ENCODE measurements around the gene CYP2C19.
"Not testable (repeated sequence)": the region's sequence is repeated elsewhere in the genome, so short reads cannot be mapped to it uniquely, and the experiment has no call there.

CYP2C19 gene

DNA sequence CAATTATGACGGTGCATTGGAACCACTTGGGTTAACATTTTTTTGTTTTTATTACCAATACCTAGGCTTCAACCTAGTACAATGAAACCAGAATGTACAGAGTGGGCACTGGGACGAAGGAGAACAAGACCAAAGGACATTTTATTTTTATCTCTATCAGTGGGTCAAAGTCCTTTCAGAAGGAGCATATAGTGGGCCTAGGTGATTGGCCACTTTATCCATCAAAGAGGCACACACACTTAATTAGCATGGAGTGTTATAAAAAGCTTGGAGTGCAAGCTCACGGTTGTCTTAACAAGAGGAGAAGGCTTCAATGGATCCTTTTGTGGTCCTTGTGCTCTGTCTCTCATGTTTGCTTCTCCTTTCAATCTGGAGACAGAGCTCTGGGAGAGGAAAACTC lies at the start of gene CYP2C19:
CYP2C19 (plus strand) TSS at position 289 of the 400 bp plus-strand sequence; CDS start at position 314, 25 bp downstream.
- in situ Hi-C loops (cut with HindIII; ENCODE audit: low sequenced_read_pairs), result no loop called here

DNA sequence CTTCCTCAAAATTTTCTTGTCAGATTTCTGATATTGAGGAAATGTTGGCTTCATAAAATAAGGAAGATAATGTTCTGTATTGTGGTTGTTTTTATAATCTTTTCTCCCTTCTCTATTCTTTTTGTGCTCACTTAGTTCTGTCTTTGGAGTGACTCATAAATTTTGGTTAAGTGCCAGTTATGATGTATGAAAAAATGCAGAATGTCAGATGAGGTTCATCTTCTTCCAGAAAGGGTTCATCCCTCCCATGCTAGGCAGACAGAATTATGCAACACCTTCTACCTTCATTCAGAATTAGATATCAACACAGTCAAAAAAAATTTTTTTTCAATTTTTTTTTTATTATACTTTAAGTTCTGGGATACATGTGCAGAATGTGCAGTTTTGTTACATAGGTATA lies 36.6 kb upstream of the CYP2C19 start:
- in situ Hi-C loops (cut with HindIII; ENCODE audit: low sequenced_read_pairs), result no loop called here

DNA sequence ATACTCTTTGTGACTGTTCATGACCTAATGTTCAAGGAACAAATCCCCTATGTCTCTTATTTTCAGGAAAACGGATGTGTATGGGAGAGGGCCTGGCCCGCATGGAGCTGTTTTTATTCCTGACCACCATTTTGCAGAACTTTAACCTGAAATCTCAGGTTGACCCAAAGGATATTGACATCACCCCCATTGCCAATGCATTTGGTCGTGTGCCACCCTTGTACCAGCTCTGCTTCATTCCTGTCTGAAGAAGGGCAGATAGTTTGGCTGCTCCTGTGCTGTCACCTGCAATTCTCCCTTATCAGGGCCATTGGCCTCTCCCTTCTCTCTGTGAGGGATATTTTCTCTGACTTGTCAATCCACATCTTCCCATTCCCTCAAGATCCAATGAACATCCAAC lies 27.3 kb upstream of the CYP2C19 start:
- in situ Hi-C loops (cut with HindIII; ENCODE audit: low sequenced_read_pairs), result no loop called here

DNA sequence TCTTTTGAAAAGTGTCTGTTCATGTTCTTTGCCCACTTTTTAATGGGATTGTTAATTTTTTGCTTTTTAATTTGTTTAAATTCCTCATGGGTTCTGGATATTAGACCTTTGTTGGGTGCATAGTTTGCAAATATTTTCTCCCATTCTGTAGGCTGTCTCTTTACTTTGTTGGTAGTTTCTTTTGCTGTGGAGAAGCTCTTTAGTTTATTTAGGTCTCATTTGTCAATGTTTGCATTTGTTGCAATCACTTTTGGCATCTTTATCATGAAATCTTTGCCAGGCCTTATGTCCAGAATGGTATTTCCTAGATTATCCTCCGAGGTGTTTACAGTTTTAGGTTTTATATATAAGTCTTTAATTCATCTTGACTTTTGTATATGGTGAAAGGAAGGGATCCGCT lies 23.9 kb upstream of the CYP2C19 start:
- in situ Hi-C loops (cut with HindIII; ENCODE audit: low sequenced_read_pairs), result no loop called here

DNA sequence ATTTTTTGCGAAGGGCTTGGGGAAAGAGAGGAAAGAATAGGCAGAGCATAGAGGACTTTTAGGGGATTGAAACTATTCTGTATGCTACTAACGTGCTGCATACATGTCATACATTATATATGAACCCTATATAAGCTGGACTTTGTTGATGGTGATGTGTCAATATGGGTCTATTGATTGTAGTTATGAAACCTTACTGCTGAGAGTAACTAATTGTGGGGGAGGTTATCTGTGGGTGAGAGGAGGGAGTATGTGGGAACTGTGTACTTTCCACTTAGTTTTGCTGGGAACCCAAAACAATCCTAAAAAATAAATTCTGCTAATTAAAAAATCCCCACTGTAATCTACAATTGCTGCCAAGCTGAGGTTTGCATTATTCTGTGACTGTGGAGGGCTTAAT lies 15.3 kb upstream of the CYP2C19 start:
- in situ Hi-C loops (cut with HindIII; ENCODE audit: low sequenced_read_pairs), result no loop called here

DNA sequence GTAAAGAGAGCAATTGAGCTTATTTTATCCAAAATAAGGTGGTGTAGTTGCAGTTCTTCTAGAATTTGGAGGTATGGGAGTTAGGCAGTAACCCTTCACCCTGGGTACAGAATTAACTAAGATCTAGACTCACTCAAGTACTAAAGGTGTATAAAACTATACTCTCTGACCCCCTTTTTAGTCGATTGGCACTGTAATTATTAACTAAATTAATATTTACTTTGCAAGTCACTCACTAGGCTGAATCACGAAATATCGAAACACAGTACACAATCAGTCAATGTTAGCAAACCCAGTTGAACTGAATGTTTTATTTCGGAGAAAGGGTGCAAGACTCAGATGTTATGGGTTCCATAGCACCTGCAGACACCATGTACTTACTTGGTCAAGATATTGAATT lies 14.6 kb upstream of the CYP2C19 start:
- in situ Hi-C loops (cut with HindIII; ENCODE audit: low sequenced_read_pairs), result no loop called here

DNA sequence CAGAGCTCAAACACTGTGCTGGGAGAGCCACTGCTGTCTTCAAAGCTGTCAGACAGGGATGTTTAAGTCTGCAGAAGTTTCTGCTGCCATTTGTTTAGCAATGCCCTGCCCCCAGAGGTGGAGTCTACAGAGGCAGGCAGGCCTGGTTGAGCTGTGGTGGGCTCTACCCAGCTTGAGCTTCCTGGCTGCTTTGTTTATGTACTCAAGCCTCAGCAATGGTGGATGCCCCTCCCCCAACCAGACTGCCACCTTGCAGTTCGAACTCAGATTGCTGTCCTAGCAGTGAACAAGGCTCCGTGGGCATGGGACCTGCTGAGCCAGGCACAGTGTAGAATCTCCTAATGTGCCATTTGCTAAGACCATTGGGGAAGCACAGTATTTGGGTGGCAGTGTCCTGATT lies 4.6 kb upstream of the CYP2C19 start:
- in situ Hi-C loops (cut with HindIII; ENCODE audit: low sequenced_read_pairs), result no loop called here

DNA sequence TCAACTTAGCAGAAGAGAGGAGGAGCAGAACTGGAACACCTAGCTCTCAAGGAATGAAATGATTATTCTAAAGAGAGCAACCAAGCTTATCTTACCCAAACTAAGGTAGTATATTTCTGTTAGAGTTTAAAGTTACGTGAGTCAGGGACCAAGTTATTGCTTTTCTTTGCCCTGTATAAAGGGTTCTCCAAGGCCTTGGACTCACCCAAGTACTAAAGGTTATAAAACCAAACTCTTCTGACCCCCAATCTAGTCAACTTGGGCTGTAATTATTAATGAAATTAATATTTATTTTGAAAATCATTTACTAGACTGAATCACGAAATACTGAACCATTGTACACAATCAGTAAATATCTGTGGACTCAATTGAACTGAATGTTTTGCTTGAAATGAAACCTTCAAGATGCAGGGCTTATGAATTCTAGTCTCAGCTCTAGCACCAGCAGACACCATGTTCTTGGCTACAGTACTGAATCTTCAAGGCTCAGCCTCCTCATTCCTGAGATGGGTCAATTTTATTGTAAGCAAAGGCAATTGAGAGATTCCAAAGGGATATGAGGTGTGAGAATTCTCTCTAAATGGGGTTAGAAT lies 1.8 kb upstream of the CYP2C19 start:
- in situ Hi-C loops (cut with HindIII; ENCODE audit: low sequenced_read_pairs), result no loop called here

DNA sequence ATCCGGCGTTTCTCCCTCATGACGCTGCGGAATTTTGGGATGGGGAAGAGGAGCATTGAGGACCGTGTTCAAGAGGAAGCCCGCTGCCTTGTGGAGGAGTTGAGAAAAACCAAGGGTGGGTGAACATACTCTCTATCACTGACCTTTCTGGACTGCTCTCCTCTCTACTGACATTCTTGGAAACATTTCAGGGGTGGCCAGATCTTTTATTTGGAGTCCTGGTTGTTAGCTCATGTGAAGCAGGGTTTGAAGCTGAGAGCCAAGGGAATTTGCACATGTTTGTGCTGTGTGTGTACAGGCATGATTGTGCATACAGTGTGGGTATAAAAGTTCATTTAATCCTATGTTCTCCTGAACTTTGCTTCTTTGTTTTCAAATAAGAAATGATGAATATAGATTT lies 12.9 kb downstream of the CYP2C19 start:
- in situ Hi-C loops (cut with HindIII; ENCODE audit: low sequenced_read_pairs), result not testable (repeated sequence)

DNA sequence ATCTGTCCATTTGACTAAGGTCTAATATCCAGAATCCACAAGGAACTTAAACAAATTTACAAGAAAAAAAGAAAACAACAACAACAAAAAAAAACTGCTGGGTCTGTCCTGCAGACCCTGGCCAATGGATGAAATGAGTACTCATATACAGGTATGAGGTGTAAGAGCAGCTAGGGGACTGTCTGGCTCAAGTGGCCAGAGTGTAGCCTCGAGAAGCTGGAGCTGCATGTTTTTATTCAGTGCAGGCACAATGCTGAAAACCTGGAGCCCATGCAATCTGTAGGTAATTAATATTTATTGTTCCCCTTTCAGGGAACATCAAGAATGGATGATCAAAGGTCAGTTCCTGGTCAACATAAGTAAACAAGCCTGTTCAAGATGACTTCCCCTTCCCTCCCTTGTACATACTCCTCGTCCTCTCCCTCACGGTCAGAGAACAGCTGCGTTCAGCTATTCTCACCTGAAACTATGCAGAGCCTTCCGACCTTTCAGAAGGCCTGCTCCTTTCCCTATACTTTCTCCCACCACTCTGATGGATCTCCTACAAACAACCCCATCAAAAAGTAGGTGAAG lies 15.5 kb downstream of the CYP2C19 start:
- in situ Hi-C loops (cut with HindIII; ENCODE audit: low sequenced_read_pairs), result no loop called here

DNA sequence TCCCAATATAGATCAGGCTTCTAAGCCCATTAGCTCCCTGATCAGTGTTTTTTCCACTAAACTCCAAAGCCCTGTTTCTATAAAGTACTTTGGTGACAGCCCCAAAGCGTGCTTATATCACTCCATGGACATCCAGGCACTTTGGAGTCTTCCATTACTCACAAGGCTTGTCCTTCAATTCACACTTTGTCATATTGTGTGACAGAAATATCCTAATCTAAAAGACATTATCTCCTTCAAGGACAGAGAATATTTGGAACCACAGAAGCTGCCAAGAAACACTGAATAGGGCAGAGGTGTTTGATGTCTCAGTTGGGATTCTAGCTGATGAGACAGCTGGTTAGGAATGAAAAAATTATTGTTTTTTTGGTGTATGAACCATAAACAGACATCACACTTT lies 18.4 kb downstream of the CYP2C19 start:
- in situ Hi-C loops (cut with HindIII; ENCODE audit: low sequenced_read_pairs), result no loop called here

DNA sequence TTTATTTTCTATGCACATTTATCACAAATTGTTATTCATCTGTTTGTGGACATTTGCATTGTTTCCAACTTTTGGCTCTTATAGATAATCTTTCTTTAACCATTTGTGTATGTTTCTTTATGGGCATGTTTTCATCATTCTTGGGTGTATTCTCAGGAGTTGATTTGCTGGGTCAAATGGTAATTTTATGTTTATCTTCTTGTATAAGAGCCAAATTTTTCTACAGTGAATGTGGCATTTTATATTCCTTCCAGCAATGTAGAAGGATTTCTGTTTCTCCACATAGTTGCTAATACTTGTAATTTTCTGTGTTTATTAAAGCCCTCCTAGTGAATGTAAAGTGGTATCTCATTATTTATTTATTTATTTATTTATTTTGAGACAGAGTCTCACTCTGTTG lies 21.8 kb downstream of the CYP2C19 start:
- in situ Hi-C loops (cut with HindIII; ENCODE audit: low sequenced_read_pairs), result no loop called here

DNA sequence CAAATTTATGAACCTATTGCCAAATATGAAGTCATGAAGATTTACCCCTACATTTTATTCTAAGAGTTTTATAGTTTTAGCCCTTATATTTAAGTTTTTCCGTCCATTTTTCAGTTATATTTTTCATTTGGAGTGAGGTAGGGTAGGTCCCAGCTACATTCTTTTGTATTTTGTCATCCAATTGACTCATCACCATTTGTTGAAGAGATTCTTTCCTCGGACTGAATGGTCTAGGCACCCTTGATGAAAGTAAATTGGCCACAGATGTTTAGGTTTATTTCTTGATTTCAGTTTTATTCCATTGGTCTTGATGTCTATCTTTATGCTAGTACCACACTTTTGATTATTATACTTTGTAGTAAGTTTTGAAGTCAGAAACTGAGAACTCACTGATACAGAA lies 22.7 kb downstream of the CYP2C19 start:
- in situ Hi-C loops (cut with HindIII; ENCODE audit: low sequenced_read_pairs), result no loop called here

DNA sequence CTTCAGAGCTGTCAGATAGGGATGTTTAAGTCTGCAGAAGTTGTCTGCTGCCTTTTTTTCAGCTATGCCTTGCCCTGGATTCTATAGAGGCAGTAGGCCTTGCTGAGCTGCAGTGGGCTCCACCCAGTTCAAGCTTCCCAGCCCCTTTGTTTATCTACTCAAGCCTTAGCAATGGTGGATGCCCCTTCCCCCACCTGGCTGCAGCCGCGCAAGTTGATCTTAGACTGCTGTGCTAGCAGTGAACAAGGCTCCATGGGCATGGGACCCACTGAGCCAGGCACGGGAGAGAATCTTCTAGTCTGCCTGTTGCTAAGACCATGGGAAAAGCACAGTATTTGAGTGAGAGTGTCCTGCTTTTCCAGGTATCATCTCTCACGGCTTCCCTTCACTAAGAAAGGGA lies 38.1 kb downstream of the CYP2C19 start:
- in situ Hi-C loops (cut with HindIII; ENCODE audit: low sequenced_read_pairs), result not testable (repeated sequence)

DNA sequence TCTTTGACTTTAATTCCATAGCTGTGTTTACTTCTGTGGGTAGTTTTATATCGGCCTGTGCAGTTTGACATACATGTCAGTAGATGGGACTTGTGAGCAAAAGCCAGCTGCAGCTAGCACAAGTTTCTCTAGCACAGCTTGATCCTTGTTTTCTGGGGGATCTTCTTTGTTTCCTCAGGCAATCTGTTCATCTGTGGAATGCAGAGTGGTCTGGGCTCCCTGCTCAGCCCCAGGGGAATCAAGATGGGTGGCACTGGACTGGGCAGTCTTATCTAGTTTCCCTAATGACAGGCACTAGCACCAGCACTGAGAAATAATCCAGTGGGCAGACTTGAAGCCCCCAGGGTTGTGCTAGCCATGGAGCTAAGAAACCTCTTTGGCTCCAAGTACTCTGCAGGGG lies 40.8 kb downstream of the CYP2C19 start:
- in situ Hi-C loops (cut with HindIII; ENCODE audit: low sequenced_read_pairs), result no loop called here

DNA sequence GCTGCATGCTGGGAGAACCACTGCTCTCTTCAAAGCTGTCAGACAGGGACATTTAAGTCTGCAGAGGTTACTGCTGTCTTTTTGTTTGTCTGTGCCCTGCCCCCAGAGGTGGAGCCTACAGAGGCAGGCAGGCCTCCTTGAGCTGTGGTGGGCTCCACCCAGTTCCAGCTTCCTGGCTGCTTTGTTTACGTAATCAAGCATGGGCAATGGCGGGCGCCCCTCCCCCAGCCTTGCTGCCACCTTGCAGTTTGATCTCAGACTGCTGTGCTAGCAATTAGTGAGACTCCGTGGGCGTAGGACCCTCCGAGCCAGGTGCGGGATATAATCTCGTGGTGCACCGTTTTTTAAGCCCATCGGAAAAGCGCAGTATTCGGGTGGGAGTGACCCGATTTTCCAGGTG lies 67.5 kb downstream of the CYP2C19 start:
- in situ Hi-C loops (cut with HindIII; ENCODE audit: low sequenced_read_pairs), result not testable (repeated sequence)

DNA sequence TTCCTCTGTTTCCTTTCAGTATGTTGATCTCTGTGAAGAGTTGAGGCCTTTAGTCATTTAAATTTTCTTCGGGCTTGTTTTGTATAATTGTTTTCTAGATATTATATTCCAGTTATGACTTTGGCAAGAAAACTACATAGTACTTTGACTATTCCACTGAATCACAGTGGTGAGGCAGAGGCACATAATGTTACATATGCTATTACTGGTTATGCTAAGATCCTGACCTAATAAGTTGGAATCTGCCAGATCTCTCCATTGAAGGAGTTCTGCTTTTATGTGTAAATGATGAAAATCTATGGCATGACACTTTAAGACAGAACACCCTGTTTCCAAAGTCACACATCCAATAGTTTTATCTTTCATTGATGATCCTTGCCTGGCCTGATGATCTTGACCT lies 83.7 kb downstream of the CYP2C19 start:
- in situ Hi-C loops (cut with HindIII; ENCODE audit: low sequenced_read_pairs), result no loop called here

DNA sequence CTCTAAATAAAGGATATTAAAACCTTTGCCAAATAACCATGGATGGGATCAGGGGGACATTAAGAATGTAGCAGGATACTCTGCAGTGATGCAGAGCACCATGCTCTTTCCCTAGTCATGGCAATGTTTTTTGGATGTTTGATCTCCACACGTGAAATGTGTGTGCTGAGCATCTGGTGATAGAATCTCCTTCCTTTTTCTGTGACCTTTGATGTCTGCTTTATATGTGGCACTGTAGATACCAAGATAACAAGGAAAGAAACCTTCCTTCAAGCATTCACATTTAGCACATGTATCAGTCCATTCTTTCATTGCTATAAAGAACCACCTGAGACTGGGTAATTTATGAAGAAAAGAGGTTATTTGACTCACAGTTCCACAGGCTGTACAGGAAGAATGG lies 88.3 kb downstream of the CYP2C19 start:
- in situ Hi-C loops (cut with HindIII; ENCODE audit: low sequenced_read_pairs), result no loop called here

DNA sequence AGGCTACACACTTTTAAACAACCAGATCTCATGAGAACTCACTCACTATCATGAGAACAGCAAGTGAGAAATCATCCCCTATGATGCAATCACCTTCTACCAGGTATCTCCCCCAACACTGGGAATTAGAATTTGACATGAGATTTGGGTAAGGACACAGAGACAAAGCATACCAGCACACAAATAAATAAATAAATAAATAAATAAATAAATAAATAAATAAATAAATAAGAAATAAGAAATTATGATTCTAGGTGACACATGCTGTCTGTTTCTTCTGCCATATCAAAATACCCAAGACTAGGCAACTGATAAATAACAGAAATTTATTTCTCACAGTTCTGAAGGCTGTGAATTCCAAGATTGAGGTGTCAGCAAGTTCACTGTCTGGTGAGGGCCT lies 88.8 kb downstream of the CYP2C19 start:
- in situ Hi-C loops (cut with HindIII; ENCODE audit: low sequenced_read_pairs), result no loop called here

DNA sequence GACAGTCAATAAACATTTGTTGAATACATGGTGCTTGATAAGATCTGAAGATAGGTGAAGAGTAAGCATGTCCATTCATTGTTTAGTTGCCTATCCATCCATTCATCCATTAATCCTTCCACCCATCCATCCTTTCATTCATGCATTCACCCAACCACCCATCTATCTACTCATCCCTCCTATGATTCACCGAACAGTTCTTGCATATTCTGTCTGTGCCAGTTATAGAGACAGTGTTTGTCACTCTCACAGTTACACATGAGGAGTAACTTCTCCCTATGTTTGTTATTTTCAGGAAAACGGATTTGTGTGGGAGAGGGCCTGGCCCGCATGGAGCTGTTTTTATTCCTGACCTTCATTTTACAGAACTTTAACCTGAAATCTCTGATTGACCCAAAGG lies 90.0 kb downstream of the CYP2C19 start:
- in situ Hi-C loops (cut with HindIII; ENCODE audit: low sequenced_read_pairs), result no loop called here

DNA sequence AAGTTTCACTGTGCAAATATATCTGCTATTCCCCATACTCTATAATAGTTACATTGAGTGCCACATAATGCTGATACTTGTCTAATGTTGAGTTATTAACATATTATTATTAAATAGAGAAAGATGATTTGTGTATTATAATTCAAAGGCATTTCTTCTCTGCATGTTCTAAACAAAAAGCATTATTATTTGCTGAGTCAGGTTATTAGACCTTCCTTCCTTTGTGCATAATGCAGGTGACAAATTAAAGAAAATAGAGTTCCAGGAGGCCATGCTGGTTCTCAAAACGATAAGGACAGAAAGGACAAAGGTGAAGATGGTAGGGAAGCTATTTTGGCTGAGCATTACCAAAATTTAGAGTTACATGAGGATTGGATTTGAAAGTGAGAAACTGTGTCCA lies 90.6 kb downstream of the CYP2C19 start:
- in situ Hi-C loops (cut with HindIII; ENCODE audit: low sequenced_read_pairs), result no loop called here

DNA sequence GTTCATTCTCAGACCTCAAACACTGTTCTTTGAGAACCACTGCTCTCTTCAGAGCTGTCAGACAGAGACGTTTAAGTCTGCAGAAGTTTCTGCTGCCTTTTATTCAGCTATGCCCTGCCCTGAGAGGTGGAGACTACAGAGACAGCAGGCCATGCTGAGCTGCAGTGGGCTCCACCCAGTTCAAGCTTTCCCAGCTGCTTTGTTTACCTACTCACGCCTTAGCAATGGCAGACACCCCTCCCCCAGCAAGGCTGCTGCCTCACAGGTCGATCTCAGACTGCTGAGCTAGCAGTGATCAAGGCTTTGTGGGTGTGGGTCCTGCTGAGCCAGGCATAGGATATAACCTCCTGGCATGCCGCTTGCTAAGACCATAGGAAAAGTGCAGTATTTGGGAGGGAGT lies 95.5 kb downstream of the CYP2C19 start:
- in situ Hi-C loops (cut with HindIII; ENCODE audit: low sequenced_read_pairs), result no loop called here

DNA sequence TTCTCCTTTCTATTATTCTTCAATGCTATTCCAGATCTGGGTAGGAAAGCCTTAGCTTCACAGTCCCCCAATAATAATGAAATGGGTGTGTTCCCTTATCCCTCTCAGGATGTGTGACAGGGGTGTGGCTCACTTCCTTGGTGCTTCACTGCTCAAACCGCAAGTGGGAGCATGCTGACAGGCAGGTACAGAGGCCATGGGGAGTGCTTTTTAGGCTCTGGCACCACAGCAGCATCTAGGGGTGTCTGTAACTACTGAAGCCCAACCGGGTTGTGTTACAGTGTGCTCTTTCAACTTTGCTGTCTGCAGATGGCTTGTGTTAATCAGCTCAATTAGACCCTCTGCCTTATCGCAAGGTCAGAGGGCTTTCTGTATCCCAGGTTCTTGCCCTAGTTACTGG lies 96.6 kb downstream of the CYP2C19 start:
- in situ Hi-C loops (cut with HindIII; ENCODE audit: low sequenced_read_pairs), result no loop called here
